Measurements from ENCODE around the gene DSCAML1.

DNA sequence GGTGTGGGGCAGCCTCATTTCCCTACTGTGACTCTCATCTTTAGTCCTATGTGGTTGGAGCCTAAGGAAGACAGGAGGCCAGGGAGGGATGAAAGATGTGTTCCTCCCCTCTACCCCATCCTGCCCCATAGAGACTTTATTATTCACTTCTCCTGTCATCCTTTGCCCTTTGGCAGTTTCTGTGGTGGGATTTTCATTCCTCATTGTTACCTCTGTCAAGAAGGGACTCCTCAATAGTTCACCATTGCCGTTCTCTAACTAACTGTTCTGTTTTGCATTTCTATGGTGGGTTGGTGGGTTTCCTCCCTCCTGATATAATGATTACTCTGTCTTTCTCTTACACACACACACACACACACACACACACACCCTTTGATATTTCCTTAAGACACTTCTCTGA lies 202.3 kb downstream of the DSCAML1 start:
- TF ChIP-seq POLR2A (IDR thresholded peaks at IDR 0.05) (no peak), CTCF (IDR thresholded peaks at IDR 0.05) (no peak)
